ENCODE results near the gene KPNA5. TPM values are rescaled to one million over a fixed set of nuclear protein-coding genes. Genes with fewer than 3 reads are reported as not detected.

The KPNA5 gene
- total RNA-seq, 2 donors from 2014 or later = 10.4 to 20.1 TPM

DNA sequence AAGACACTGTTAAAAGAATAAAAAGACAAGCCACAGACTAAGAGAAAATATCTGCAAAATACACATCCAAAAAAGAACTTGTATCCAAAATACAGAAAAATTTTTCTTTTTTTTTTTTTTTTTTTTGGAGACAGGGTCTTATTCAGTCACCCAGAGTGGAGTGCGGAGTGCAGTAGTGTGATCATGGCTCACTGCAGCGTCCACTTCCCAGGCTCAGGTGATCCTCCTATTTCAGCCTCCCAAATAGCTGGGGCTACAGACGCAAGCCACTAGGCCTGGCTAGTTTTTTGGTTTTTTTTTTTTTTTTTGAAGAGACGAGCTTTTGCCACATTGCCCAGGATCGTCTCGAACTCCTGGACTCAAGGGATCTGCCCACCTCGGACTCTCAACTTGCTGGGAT, 15.5 kb upstream of the KPNA5 start:
- no peaks in the 10 kb centered on the region for H3K27me3 Mint-ChIP-seq (ENCODE audit: insufficient read depth)
- WGBS, 2 experiments (ENCODE audit: insufficient coverage in 1 of 2, insufficient read length in 1 of 2) = 94% methylated on average over 7 of the region's 7 CpGs; no CpG with 5 or more reads in 1 of the 2 experiments
- Histone ChIP-seq H3K27me3 (ENCODE audit: control insufficient read depth, insufficient read depth, low read length, poor library complexity, severe bottlenecking) (no peaks in the 10 kb centered on the region), H3K9ac (ENCODE audit: extremely low read depth, low read length, poor library complexity, severe bottlenecking) (no peak overlapping the region), H3K9me3 (ENCODE audit: control insufficient read depth, low read length) (no peaks in the 10 kb centered on the region), H3K27ac (ENCODE audit: low read depth, low read length) (no peak overlapping the region), H3K4me3 (ENCODE audit: low read length) (peak overlapping the region; percentile 92), H3K4me1 (ENCODE audit: control insufficient read depth, insufficient read depth, low read length) (no peaks in the 10 kb centered on the region), H3K36me3 (ENCODE audit: control insufficient read depth, insufficient read depth, low read length) (peaks cover 7% of the 10 kb centered on the region)
- H3K9me3 Mint-ChIP-seq = no peaks in the 10 kb centered on the region
- peak overlapping the region; percentile 1 for H3K27ac Mint-ChIP-seq
- peak overlapping the region; percentile 4 for H3K4me3 Mint-ChIP-seq
- TF ChIP-seq, protein P1, sequence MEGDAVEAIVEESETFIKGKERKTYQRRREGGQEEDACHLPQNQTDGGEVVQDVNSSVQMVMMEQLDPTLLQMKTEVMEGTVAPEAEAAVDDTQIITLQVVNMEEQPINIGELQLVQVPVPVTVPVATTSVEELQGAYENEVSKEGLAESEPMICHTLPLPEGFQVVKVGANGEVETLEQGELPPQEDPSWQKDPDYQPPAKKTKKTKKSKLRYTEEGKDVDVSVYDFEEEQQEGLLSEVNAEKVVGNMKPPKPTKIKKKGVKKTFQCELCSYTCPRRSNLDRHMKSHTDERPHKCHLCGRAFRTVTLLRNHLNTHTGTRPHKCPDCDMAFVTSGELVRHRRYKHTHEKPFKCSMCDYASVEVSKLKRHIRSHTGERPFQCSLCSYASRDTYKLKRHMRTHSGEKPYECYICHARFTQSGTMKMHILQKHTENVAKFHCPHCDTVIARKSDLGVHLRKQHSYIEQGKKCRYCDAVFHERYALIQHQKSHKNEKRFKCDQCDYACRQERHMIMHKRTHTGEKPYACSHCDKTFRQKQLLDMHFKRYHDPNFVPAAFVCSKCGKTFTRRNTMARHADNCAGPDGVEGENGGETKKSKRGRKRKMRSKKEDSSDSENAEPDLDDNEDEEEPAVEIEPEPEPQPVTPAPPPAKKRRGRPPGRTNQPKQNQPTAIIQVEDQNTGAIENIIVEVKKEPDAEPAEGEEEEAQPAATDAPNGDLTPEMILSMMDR (conservative IDR thresholded peaks at IDR 0.05) = no peak
- no peak for DNase-seq
- H3K36me3 Mint-ChIP-seq (ENCODE audit: low read depth) = peaks cover 4% of the 10 kb centered on the region
- peaks cover 18% of the 10 kb centered on the region for H3K4me1 Mint-ChIP-seq

DNA sequence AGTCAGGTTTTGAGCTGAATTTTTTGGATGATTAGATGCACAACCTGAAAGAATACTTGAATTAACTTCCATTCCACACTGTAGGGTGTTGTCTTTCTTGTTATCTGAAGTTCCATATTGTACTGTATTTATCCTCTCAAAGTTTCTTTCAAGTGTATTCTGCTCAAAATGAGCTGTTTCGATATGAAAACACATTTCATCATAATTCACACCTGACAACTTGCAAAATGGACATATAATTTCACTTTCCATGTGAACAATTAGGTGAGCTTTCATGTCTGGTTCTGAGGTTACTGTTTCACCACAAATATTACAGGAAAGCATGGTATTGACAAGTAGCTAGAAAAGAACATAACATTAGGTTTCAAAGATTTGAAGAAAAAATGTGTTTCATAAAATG, 14.1 kb upstream of the KPNA5 start:
- Histone ChIP-seq H3K27me3 (ENCODE audit: control insufficient read depth, insufficient read depth, low read length, poor library complexity, severe bottlenecking) (no peaks in the 10 kb centered on the region), H3K36me3 (ENCODE audit: control insufficient read depth, insufficient read depth, low read length) (peaks cover 7% of the 10 kb centered on the region), H3K4me3 (ENCODE audit: low read length) (peak overlapping the region; percentile 92), H3K9ac (ENCODE audit: extremely low read depth, low read length, poor library complexity, severe bottlenecking) (no peak overlapping the region), H3K4me1 (ENCODE audit: control insufficient read depth, insufficient read depth, low read length) (no peaks in the 10 kb centered on the region), H3K27ac (ENCODE audit: low read depth, low read length) (no peak overlapping the region), H3K9me3 (ENCODE audit: control insufficient read depth, low read length) (no peaks in the 10 kb centered on the region)
- WGBS, 2 experiments (ENCODE audit: insufficient coverage in 1 of 2, insufficient read length in 1 of 2) = 88 to 100% methylated on average over 1 of the region's 1 CpG
- no peak for DNase-seq
- Mint-ChIP-seq H3K4me1 (peaks cover 18% of the 10 kb centered on the region), H3K9me3 (no peaks in the 10 kb centered on the region), H3K27me3 (ENCODE audit: insufficient read depth) (peaks cover 3% of the 10 kb centered on the region), H3K4me3 (peak overlapping the region; percentile 97), H3K36me3 (ENCODE audit: low read depth) (peaks cover 4% of the 10 kb centered on the region), H3K27ac (no peak overlapping the region)
- TF ChIP-seq, protein P1 (conservative IDR thresholded peaks at IDR 0.05) = no peak

DNA sequence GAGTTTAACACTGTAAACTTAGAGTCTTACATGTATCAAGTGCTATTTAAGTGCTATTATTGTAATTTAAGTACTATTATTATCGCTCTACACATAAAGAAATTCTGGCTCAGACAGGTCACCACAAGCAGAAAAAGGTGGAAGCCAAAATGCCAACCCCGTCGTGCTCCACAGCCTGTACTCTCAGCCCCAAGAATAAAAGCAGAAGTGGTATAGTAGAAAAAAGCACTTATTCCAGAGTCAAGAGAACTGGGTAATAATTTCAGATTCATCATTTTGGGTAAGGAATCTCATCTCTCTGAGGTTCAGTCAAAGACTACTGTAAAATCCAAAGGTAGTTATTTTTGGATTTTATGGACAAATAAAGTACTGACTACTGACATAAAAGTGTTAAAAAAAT, 13.4 kb upstream of the KPNA5 start:
- 47% methylated on average over 3 of the region's 3 CpGs; no CpG with 5 or more reads in 1 of the 2 experiments for WGBS, 2 experiments (ENCODE audit: insufficient coverage in 1 of 2, insufficient read length in 1 of 2)

More for the DNA sequence above, 13.4 kb upstream of the KPNA5 start:
- Mint-ChIP-seq H3K4me1 (peaks cover 17% of the 10 kb centered on the region), H3K9me3 (no peaks in the 10 kb centered on the region), H3K36me3 (ENCODE audit: low read depth) (peaks cover 4% of the 10 kb centered on the region), H3K27ac (no peak overlapping the region), H3K4me3 (peak overlapping the region; percentile 97), H3K27me3 (ENCODE audit: insufficient read depth) (peaks cover 5% of the 10 kb centered on the region)
- H3K27ac ChIP-seq (ENCODE audit: low read depth, low read length) = no peak overlapping the region
- peak overlapping the region; percentile 79 for H3K9ac ChIP-seq (ENCODE audit: extremely low read depth, low read length, poor library complexity, severe bottlenecking)
- no peaks in the 10 kb centered on the region for H3K9me3 ChIP-seq (ENCODE audit: control insufficient read depth, low read length)
- H3K36me3 ChIP-seq (ENCODE audit: control insufficient read depth, insufficient read depth, low read length) = peaks cover 7% of the 10 kb centered on the region
- peak overlapping the region; percentile 92 for H3K4me3 ChIP-seq (ENCODE audit: low read length)
- H3K4me1 ChIP-seq (ENCODE audit: control insufficient read depth, insufficient read depth, low read length) = no peaks in the 10 kb centered on the region
- no peaks in the 10 kb centered on the region for H3K27me3 ChIP-seq (ENCODE audit: control insufficient read depth, insufficient read depth, low read length, poor library complexity, severe bottlenecking)
- TF ChIP-seq, protein P1 (conservative IDR thresholded peaks at IDR 0.05) = no peak
- DNase-seq = no peak
